Fibroblast of the aortic adventitia (primary cell): Measurements from ENCODE around the gene UVSSA. TPM values are rescaled to one million over a fixed set of nuclear protein-coding genes. Genes with fewer than 3 reads are reported as not detected.
"Not testable (repeated sequence)": the region's sequence is repeated elsewhere in the genome, so short reads cannot be mapped to it uniquely, and the experiment has no call there.

Source experiments
- DNase-seq: peaks from one replicate; pipeline ENCODE4 v3.0.0-alpha.2; 2010; ENCODE audit warnings: low read depth
- H3K4me3 ChIP-seq: 2 replicates; pipeline ENCODE4 v1.5.1; 2011; ENCODE audit warnings: low read depth, mild to moderate bottlenecking, control low read depth, low read length, moderate library complexity
- total RNA-seq: library from RNA; depleted of rRNA; stranded (reverse); fragments of >200 nt; gene quantifications from 2 replicates; pipeline ENCODE4 v1.2.3, GENCODE V29; 2012; ENCODE audit warnings: low replicate concordance
- TF ChIP-seq, protein P1 (sequence below): IDR thresholded peaks from 2 replicates; pipeline ENCODE4 v1.5.1; 2011; ENCODE audit warnings: mild to moderate bottlenecking, low read length, control low read depth, inconsistent platforms; ENCODE audit not compliant: insufficient read depth

UVSSA gene
- total RNA-seq, 1 donor = 8.7 TPM

DNA sequence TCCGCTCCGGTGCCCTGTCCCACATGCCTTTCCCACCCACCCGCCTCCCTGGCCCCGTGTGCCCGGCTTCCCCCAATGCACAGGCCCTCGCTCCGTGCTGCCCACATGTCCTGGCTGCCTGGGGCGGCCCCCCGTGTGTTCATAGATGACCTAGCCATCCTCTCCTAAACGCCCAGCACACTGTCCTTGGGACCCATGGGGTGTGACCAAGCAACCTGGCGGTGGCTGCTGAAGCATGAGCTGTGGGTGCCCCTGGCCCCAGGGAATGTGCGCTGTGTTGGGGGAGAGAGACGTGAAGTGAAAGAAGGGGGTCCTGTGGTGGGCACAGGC is 29.0 kb upstream of the UVSSA start:
- no peak overlapping the region for H3K4me3 ChIP-seq
- DNase-seq = no peak
- TF ChIP-seq, protein P1, sequence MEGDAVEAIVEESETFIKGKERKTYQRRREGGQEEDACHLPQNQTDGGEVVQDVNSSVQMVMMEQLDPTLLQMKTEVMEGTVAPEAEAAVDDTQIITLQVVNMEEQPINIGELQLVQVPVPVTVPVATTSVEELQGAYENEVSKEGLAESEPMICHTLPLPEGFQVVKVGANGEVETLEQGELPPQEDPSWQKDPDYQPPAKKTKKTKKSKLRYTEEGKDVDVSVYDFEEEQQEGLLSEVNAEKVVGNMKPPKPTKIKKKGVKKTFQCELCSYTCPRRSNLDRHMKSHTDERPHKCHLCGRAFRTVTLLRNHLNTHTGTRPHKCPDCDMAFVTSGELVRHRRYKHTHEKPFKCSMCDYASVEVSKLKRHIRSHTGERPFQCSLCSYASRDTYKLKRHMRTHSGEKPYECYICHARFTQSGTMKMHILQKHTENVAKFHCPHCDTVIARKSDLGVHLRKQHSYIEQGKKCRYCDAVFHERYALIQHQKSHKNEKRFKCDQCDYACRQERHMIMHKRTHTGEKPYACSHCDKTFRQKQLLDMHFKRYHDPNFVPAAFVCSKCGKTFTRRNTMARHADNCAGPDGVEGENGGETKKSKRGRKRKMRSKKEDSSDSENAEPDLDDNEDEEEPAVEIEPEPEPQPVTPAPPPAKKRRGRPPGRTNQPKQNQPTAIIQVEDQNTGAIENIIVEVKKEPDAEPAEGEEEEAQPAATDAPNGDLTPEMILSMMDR = no peak

- no peak overlapping the region for H3K4me3 ChIP-seq
- TF ChIP-seq, protein P1 = no peak
- no peak for DNase-seq
These were observed 28.4 kb upstream of the UVSSA start for GRCh38 chr4:1318488-1319213.

DNA sequence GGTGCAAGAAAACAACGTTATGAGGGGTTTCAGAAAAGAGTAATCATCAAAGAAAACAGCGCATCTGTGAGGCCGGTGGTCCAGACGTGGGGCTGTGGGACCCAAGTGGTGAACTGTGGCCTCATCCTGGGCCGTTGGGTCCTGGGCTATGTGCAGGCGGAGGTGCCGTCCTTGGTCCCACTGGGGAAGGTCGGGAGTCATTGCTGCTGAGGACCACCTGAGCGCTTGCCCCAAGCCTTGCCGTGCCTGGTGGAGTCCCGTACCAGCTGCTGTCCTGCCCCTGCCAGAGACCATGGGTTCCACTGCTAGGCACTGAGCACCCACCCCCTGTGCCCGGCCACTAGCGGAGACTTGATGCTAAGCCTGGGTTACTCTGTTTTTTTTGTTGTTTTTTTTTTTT is 25.5 kb upstream of the UVSSA start:
- DNase-seq = no peak
- H3K4me3 ChIP-seq = no peak overlapping the region
- TF ChIP-seq, protein P1 = no peak

DNA sequence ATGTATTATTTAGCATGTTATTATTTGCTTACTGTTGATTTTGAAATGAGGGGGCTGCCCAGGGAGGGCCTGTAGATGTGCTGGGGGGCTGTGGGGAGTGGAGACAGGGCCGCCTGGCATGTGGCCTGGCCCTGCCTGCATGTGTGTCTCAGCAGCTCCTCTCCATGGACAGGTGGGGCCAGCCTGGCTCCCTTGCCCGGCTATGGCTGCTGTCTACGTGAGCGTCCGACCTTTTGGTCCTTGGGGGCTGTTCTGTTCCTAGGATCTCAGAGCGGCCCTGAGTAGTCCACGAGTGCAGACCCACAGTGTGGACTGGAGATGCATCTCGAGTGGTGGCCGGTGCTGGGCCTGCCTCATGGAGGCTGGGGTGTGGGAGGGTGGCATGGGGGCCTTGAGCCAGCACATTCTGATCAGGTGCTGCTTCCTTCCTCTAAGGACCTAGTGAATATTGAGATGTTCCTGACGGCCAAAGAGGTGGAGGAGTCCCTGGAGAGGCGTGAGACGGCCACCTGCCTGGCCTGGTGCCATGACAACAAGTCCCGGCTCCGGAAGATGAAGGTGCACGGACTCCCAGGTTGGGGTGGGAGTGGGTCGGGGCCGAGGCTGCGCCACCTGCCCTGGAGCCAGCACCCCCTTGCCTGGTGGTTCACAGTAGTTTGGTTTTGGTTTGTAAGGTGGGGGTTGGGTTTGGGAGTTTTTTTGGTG is 24.9 kb upstream of the UVSSA start:
- no peak overlapping the region for H3K4me3 ChIP-seq
- TF ChIP-seq, protein P1 = no peak
- no peak for DNase-seq

- no peak for DNase-seq
- no peak overlapping the region for H3K4me3 ChIP-seq
- TF ChIP-seq, protein P1 = no peak
These were observed 23.8 kb upstream of the UVSSA start for GRCh38 chr4:1323280-1323634.

DNA sequence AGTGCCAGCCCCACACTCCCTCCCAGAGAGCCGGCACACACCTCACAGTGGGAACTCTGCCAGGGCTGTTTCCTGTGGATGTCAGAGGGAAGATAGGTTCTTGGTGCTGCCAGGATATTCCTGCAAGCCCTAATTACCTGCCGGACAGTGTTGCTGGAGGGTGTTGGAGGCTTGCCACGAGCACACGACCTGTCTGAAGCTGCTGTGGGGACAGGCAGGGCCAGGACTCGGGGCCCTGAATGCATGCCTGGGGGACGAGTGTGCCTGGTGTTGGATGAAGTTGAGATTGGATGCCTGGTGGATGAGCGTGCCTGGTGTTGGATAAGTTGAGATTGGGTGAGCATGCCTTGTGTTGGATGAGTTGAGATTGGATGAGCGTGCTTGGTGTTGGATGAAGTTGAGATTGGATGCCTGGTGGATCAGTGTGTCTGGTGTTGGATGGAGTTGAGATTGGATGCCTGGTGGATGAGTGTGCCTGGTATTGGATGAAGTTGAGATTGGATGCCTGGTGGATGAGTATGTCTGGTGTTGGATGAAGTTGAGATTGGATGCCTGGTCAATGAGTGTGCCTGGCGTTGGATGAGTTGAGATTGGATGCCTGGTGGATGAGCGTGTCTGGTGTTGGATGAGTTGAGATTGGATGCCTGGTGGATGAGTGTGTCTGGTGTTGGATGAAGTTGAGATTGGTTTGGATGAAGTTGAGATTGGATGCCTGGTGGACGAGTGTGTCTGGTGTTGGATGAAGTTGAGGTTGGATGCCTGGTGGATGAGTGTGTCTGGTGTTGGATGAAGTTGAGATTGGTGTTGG is 23.2 kb upstream of the UVSSA start:
- H3K4me3 ChIP-seq = no peak overlapping the region
- TF ChIP-seq, protein P1 = no peak
- peak; percentile 86 for DNase-seq

- H3K4me3 ChIP-seq = not testable (repeated sequence)
- DNase-seq = peak; percentile 40
These were observed 22.4 kb upstream of the UVSSA start for GRCh38 chr4:1324443-1325175.
